Neural progenitor cell (in vitro differentiated cells): ENCODE data around the gene PRDM15.

Experiments
- EZH2 ChIP-seq: fragments of 200-600 bp; sonication (generic); IDR thresholded peaks from 2 replicates; pipeline ENCODE4 v1.6.1; 2017; ENCODE audit warnings: antibody characterized with exemption, mild to moderate bottlenecking, moderate library complexity
- TF ChIP-seq, protein P1 (sequence below): fragments of 200-600 bp; sonication (generic); IDR thresholded peaks from 2 replicates; pipeline ENCODE4 v1.5.1; 2017; ENCODE audit warnings: antibody characterized with exemption, mild to moderate bottlenecking

GRCh38 chr21:41817877-41818855 lies 61.0 kb downstream of the PRDM15 start:
- TF ChIP-seq, protein P1, sequence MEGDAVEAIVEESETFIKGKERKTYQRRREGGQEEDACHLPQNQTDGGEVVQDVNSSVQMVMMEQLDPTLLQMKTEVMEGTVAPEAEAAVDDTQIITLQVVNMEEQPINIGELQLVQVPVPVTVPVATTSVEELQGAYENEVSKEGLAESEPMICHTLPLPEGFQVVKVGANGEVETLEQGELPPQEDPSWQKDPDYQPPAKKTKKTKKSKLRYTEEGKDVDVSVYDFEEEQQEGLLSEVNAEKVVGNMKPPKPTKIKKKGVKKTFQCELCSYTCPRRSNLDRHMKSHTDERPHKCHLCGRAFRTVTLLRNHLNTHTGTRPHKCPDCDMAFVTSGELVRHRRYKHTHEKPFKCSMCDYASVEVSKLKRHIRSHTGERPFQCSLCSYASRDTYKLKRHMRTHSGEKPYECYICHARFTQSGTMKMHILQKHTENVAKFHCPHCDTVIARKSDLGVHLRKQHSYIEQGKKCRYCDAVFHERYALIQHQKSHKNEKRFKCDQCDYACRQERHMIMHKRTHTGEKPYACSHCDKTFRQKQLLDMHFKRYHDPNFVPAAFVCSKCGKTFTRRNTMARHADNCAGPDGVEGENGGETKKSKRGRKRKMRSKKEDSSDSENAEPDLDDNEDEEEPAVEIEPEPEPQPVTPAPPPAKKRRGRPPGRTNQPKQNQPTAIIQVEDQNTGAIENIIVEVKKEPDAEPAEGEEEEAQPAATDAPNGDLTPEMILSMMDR: no peak
- TF ChIP-seq EZH2: no peak
